Measurements from ENCODE around the gene UAP1L1.

- no peak for TF ChIP-seq POLR2A (IDR thresholded peaks at IDR 0.05)
- TF ChIP-seq CTCF (IDR thresholded peaks at IDR 0.05) = no peak
These were observed 47.3 kb upstream of the UAP1L1 start for GRCh38 chr9:137030006-137030405.

All from testis (tissue), 2 donors.